Skeletal muscle cell (primary cell): Measurements from ENCODE around the gene PNLIPRP2.

Experiments used
- DNase-seq: peaks from one replicate; pipeline ENCODE4 v3.0.0-alpha.2; 2010; ENCODE audit warnings: low read depth
- H3K4me3 ChIP-seq: 2 replicates; pipeline ENCODE4 v1.5.1; 2011; ENCODE audit warnings: low read depth, mild to moderate bottlenecking, control low read depth, low read length, moderate library complexity

The PNLIPRP2 gene

DNA sequence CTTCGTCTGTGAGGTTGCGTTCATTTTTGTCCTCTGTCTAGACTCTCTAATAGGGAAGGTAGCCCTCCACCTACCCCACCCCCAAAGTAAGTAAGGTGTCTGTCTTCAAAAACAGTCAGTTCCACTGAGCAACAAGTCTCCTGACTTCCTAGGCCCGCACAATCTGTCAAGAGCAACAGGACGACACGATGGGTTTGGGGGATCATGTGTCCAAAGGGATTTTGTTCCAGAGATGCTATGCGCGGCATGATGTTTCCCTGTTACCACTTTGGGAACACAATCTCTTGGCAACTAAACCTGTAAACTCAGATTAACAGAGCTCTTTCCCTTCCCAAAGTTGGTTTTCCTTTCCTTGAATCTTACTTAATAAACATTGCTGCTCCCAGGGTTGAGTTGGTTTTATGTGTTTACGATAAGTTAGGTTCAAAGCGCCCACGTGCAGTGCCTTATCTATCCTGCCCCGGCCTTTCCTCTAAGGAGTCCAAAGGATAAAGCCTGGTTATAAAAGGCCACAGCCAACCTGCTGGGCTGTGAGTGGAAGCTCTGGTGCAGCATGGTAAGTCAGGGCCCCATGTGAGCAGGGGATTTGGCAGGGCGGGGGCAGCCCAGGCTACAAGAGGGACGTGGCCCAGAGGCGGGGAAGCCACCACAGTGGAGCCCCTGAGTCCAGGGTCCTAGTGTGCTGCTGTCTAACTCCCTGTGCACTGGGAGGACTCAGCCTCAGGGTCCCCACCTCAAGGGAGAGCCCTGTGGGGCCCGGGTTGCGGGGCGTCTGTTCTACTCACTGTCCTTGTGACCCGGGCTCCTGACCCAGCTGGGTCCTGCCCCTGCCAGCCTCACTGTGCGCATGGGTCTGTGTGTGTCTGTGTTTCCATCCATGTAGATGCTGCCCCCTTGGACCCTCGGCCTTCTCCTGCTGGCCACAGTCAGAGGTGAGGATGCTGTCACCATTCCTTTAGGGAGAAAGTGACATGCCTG lies at the start of gene PNLIPRP2:
Gene PNLIPRP2, plus strand, starts transcription at position 531 of the 978 bp plus-strand sequence.
- DNase-seq, result no peak

GRCh38 chr10:116574797-116575196 lies 46.0 kb upstream of the PNLIPRP2 start:
- DNase-seq, result no peak
- H3K4me3 ChIP-seq, result no peak overlapping the region

More for the DNA sequence above, at the start of gene PNLIPRP2:
- H3K4me3 ChIP-seq, result no peak within 1 kb of the TSS

- no peak overlapping the region for H3K4me3 ChIP-seq
- no peak for DNase-seq
Observed at GRCh38 chr10:116587878-116588591, 32.7 kb upstream of the PNLIPRP2 start.

DNA sequence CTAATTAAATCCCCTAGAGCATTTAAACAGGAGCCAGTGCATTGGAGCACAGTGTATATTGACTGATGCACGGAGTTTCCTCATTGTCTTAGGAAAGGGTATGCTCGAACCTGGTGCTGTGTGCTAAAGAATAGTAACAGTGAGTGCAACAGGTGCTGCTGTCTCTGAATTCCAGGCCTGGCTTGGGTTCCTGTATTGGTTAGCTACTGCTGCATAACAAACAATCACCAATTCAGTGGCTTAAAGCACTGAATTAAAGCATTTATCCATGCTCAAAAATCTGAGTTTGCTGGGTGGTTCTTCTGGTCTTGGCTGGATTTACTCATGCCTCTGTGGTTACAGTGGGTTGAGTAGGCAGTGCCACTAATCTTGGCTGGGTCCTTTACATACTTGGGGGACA lies 31.8 kb upstream of the PNLIPRP2 start:
- no peak for DNase-seq
- H3K4me3 ChIP-seq, result no peak overlapping the region

- DNase-seq, result no peak
Observed at GRCh38 chr10:116589926-116590325, 30.8 kb upstream of the PNLIPRP2 start.

GRCh38 chr10:116590590-116591444 lies 29.9 kb upstream of the PNLIPRP2 start, which contains the start of gene PNLIPRP1:
Gene PNLIPRP1, plus strand, starts transcription at chr10:116590959. Its CDS starts 171 bp downstream, at chr10:116591130.
- no peak within 1 kb of the TSS for H3K4me3 ChIP-seq
- DNase-seq, result no peak

More at GRCh38 chr10:116589926-116590325, 30.8 kb upstream of the PNLIPRP2 start:
- no peak overlapping the region for H3K4me3 ChIP-seq

- no peak for DNase-seq
- no peak overlapping the region for H3K4me3 ChIP-seq
Observed at GRCh38 chr10:116593139-116593740, 27.5 kb upstream of the PNLIPRP2 start.

DNA sequence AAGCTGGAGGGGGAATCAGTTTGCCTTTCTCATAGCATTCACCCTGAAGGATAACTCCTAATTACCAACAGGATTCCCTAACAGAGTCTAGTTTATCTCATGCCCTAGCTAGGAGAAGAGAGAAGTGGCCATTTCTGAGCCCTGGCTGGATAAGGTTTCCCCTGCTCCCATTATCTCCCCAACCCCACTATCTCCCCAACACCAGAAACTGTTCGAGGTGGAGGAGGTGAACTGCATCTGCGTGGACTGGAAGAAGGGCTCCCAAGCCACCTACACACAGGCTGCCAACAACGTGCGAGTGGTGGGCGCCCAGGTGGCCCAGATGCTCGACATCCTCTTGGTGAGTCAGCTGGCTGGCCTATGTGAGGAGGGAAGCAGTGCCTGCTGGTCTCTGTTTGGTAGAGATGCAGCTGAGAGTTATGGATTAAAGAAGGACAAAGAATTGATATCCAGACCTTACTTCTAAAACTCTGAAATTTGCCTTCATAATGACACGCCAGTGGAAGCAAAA lies 26.2 kb upstream of the PNLIPRP2 start:
- no peak for DNase-seq
- no peak overlapping the region for H3K4me3 ChIP-seq

DNA sequence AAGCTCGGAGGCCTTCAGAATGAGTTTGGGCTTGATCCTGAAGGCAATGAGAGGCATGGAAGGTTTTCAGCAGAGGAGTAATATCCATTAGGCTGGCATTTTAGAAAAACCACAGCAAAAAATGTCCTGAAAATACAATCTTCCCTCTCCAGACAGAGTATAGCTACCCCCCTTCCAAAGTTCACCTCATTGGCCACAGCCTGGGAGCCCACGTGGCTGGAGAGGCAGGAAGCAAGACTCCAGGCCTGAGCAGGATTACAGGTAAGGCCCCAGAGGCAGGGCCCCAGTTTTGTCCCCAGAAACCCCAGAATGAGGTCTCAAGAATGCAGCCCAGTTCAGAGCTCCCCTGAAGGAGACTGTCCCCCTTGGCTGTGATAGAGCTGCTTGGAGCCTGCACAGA lies 24.7 kb upstream of the PNLIPRP2 start:
- H3K4me3 ChIP-seq, result no peak overlapping the region
- DNase-seq, result no peak

DNA sequence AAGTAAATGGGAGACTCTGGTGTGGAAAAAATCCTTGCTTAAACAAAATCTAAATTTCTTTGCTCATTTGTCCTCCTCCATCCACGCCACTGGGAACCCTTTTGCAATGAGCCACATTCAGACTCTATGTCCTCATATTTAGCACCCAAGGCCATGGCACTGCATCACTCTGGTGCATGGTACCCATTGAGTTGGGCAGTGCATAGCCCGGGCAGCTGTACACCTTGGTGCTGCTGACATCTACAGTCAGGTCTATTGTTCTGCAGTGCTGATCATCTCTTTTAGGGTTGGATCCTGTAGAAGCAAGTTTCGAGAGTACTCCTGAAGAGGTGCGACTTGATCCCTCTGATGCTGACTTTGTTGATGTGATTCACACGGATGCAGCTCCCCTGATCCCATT lies 23.2 kb upstream of the PNLIPRP2 start:
- no peak for DNase-seq
- H3K4me3 ChIP-seq, result no peak overlapping the region

DNA sequence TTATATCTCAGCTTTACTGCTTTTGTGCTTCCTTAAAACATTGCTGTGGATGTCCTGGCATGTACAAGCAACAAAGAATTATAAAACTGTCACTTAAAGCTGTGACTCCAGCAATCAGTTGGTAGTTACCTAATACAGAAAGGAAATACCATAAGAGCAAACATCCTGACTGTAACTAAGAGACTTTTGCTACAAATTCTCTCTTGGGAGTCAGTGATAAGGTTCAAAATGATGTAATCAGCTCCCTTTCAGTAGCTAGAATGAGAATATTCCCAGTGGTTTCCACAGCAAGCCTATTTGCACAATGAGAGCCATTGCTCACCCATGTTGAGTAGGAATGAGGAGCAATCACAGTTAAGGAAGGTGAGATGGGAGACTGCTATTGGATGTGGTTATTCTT lies 22.4 kb upstream of the PNLIPRP2 start:
- no peak for DNase-seq
- H3K4me3 ChIP-seq, result no peak overlapping the region

DNA sequence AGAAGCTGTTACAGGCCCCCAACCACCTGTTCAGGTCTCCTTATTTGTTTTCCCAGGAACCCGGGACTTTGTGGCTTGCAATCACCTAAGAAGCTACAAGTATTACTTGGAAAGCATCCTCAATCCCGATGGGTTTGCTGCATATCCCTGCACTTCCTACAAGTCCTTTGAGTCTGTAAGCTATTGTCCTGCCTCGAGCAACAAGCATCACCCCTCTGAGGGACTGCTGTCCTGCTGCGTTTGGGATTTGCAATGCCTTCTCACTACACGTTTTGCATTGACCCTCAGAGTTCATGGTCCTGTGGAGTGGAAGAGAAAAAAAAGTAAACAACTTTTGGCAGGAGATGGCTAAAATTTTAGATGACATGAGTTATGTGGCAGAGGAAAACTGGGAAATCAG lies 20.8 kb upstream of the PNLIPRP2 start:
- H3K4me3 ChIP-seq, result no peak overlapping the region
- DNase-seq, result no peak

- DNase-seq, result no peak
- no peak overlapping the region for H3K4me3 ChIP-seq
Observed at GRCh38 chr10:116602648-116603400, 17.9 kb upstream of the PNLIPRP2 start.

DNA sequence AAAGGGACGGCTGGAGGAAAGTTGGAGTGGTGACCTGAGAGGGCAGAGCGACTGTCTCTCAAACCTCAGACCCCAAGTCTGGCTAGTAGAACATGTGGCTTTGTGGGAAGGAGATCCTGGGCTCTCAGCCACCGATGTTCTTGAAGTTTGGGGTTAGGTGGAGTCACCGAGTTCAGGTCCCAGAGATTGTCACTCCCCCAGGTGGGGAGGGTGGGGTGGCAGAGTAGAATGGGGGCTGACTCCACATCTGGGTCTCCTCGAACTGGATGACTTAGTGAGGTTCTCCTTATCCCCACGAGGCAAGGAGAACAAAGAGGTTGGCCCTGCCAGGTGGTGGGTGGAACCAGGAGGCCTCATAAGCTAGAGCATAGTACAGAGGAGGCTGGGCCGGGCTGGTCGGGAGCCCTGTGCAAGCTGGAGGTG lies 14.7 kb upstream of the PNLIPRP2 start:
- DNase-seq, result no peak
- no peak overlapping the region for H3K4me3 ChIP-seq

- no peak for DNase-seq
Observed at GRCh38 chr10:116607336-116607735, 13.4 kb upstream of the PNLIPRP2 start.

DNA sequence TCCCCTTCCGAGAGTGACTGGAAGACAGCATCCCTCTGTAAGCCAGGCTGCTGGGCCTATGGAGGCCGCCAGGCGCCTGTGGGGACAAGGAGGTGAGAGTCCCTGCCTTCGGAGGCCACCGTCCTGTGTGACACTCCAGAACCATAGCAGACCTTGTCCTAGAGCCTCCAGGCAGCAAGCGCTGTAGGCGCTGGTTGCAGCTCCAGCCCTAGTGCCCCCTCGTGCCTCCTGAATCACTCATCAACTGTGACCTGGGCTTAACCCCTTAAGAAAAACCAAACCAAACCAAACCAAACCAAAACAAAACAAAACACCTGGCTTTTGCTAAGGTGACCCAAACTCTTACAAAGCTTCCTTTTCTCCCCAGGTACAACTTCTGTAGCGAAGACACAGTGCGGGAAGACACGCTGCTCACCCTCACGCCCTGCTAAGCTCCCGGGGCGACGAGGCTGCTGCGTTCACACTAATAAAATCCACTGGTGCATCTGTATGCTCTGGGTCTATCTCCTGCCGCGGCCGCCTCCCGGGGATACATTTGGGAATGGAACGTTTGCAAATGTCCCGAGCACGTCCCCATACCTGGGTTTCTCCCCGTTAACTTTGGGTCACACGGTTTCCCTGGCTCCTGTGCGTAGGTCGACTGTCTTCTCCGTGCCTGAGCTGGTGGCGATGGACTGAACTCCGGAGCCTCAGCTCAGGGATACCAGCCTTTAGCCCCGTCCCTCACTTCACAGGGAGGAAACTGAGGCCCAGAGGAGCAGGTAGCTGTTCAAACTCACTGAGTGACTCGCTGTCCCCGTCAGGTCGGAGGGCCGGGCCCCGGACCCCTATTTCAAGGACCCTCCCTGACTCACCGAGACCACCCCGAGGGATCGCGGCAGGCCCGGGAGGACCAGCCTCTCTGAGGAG lies 11.8 kb upstream of the PNLIPRP2 start:
- no peak overlapping the region for H3K4me3 ChIP-seq
- no peak for DNase-seq

More at GRCh38 chr10:116607336-116607735, 13.4 kb upstream of the PNLIPRP2 start:
- H3K4me3 ChIP-seq, result no peak overlapping the region
